A673 (cell line): Measurements from ENCODE around the gene STEAP3. TPM values are rescaled to one million over a fixed set of nuclear protein-coding genes. Genes with fewer than 3 reads are reported as not detected.

Source experiments
- BruUV-seq: library from RNA; stranded (reverse); fragments of 400-500 nt; replicated peaks from 2 replicates; lab custom pipeline; 2021; lab: Mats Ljungman, UMichigan
- CTCF ChIA-PET: fragments of 300-600 bp; sonication (Branson Sonifier 250); formaldehyde crosslinking; loops from one replicate; lab custom pipeline; 2022; ENCODE audit warnings: antibody characterized with exemption; lab: Charles Lee
- POLR2A ChIA-PET: fragments of 300-600 bp; sonication (Branson Sonifier 250); formaldehyde crosslinking; loops from one replicate; lab custom pipeline; 2022; ENCODE audit warnings: antibody characterized with exemption; ENCODE audit not compliant: low non-redundant PET; lab: Charles Lee
- DNase-seq: peaks from one replicate; pipeline ENCODE4 v3.0.0-alpha.2; 2015; ENCODE audit warnings: low spot score
- H3K27ac ChIP-seq: fragments of 200-600 bp; sonication (generic); 2 replicates; pipeline ENCODE4 v1.5.1; 2016; ENCODE audit warnings: mixed run types, low read depth, mild to moderate bottlenecking, mixed read lengths, antibody characterized with exemption, low read length; ENCODE audit not compliant: poor library complexity, severe bottlenecking
- H3K27me3 ChIP-seq: fragments of 200-600 bp; sonication (generic); replicated peaks from 2 replicates; pipeline ENCODE4 v1.6.1; 2017; ENCODE audit warnings: mixed run types, low read depth, mild to moderate bottlenecking, mixed read lengths, antibody characterized with exemption, low read length; ENCODE audit not compliant: insufficient read depth, poor library complexity
- H3K36me3 ChIP-seq: fragments of 200-600 bp; sonication (generic); 2 replicates; pipeline ENCODE4 v1.6.1; 2016; ENCODE audit warnings: mixed run types, mild to moderate bottlenecking, mixed read lengths, antibody characterized with exemption, low read length; ENCODE audit not compliant: insufficient read depth, poor library complexity, severe bottlenecking
- H3K4me1 ChIP-seq: fragments of 200-600 bp; sonication (generic); 2 replicates; pipeline ENCODE4 v1.6.1; 2017; ENCODE audit warnings: mixed run types, mild to moderate bottlenecking, mixed read lengths, antibody characterized with exemption, low read length; ENCODE audit not compliant: insufficient read depth, poor library complexity, severe bottlenecking
- H3K4me3 ChIP-seq: fragments of 200-600 bp; sonication (generic); 2 replicates; pipeline ENCODE4 v1.5.1; 2016; ENCODE audit warnings: low read depth, mixed run types, mild to moderate bottlenecking, mixed read lengths, low read length; ENCODE audit not compliant: poor library complexity, severe bottlenecking
- H3K9me3 ChIP-seq: fragments of 200-600 bp; sonication (generic); 2 replicates; pipeline ENCODE4 v1.6.1; 2016; ENCODE audit warnings: mixed run types, low read depth, mild to moderate bottlenecking, mixed read lengths, antibody characterized with exemption, low read length; ENCODE audit not compliant: poor library complexity, severe bottlenecking
- EZH2 ChIP-seq: fragments of 200-600 bp; sonication (generic); IDR thresholded peaks from 2 replicates; pipeline ENCODE4 v1.6.1; 2017; ENCODE audit warnings: borderline replicate concordance, low read depth, mild to moderate bottlenecking, mixed read lengths, antibody characterized with exemption, low read length; ENCODE audit not compliant: poor library complexity, severe bottlenecking
- intact Hi-C: fragments of 100-400 bp; cut with micrococcal nuclease; formaldehyde crosslinking; loops from one replicate; pipeline ENCODE4 v1.10.0; 2022; ENCODE audit not compliant: unreplicated experiment
- total RNA-seq: library from RNA; stranded (reverse); gene quantifications from 2 replicates; pipeline ENCODE4 v1.2.3, GENCODE V29; 2021
- TF ChIP-seq, protein P1 (sequence below): fragments of 300-800, 200-600 bp; sonication (generic); conservative IDR thresholded peaks from 2 replicates; pipeline ENCODE4 v1.5.1; 2017; ENCODE audit warnings: low read depth, mild to moderate bottlenecking, antibody characterized with exemption, low read length, moderate library complexity, mixed read lengths

Gene STEAP3
- total RNA-seq, 1 experiment from 2014 or later, result 20.3 TPM

DNA sequence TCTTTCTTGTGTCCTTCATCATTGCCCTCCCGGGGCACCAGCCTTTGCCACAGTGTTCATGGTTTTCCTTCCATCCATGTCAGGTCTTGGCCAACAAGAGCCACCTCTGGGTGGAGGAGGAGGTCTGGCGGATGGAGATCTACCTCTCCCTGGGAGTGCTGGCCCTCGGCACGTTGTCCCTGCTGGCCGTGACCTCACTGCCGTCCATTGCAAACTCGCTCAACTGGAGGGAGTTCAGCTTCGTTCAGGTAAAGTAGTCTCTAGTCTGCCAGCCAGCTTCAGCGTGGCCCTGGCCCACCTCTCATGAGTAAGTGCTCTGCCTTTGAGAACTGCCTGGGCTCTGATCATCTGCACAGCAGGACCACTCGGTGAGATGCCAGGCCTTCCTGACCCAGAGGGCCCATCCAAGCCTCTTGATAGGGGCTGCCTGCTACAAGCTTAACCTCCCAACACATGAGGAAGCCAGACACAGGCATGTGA is 31.0 kb downstream of the STEAP3 start:
- Histone ChIP-seq H3K4me1 (peaks cover 10% of the 10 kb centered on the region), H3K27me3 (no peaks in the 10 kb centered on the region), H3K4me3 (no peak overlapping the region), H3K9me3 (no peaks in the 10 kb centered on the region), H3K27ac (no peak overlapping the region), H3K36me3 (no peaks in the 10 kb centered on the region)
- DNase-seq, result no peak
- TF ChIP-seq, protein P1, sequence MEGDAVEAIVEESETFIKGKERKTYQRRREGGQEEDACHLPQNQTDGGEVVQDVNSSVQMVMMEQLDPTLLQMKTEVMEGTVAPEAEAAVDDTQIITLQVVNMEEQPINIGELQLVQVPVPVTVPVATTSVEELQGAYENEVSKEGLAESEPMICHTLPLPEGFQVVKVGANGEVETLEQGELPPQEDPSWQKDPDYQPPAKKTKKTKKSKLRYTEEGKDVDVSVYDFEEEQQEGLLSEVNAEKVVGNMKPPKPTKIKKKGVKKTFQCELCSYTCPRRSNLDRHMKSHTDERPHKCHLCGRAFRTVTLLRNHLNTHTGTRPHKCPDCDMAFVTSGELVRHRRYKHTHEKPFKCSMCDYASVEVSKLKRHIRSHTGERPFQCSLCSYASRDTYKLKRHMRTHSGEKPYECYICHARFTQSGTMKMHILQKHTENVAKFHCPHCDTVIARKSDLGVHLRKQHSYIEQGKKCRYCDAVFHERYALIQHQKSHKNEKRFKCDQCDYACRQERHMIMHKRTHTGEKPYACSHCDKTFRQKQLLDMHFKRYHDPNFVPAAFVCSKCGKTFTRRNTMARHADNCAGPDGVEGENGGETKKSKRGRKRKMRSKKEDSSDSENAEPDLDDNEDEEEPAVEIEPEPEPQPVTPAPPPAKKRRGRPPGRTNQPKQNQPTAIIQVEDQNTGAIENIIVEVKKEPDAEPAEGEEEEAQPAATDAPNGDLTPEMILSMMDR, result no peak
- TF ChIP-seq EZH2, result no peak
- POLR2A ChIA-PET, result no interaction called here
- intact Hi-C loops, result no loop called here
- CTCF ChIA-PET, result no interaction called here
- BruUV-seq, result no TSS peak

DNA sequence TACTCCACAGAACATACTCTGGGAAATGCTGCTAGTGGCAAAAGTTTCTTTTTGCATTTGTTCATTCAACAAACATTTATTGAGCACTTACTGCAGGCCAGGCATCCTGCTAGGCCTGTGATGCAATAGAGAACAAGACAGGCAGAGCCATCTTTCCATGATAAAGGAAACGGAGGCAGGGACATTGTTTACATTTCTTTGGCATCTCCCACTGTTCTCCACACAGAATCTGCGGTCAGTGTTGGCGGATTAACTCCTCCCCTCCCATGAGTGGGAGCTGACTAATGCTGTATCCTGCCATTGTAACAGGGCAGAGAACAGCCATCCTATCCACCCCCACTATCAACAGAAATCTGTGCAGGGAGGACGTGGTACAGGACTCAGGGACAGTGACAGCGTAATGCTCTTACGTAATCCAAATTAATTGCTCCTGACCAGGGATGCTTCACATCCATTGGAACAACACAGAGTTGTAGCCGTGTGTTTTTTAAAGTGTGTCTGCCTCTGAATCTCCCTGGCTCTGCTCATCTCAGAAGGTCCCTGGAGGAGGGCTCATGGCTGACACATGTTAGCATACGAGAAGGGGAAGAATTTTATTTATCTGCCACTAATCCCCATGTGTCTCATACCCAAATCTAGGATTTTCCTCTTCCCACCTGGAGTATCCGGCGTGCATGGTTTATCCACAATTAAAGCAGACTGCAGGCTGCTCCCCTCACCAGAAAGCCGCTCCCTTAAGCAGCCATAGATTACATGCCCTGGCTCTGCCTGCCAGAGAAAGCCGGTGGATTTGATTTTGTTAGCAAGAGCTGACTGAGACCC is 32.3 kb downstream of the STEAP3 start:
- Histone ChIP-seq H3K36me3 (no peaks in the 10 kb centered on the region), H3K4me3 (no peak overlapping the region), H3K27me3 (no peaks in the 10 kb centered on the region), H3K27ac (no peak overlapping the region), H3K9me3 (no peaks in the 10 kb centered on the region), H3K4me1 (peaks cover 6% of the 10 kb centered on the region)
- intact Hi-C loops, result no loop called here
- ChIA-PET CTCF (no interaction called here), POLR2A (no interaction called here)
- BruUV-seq, result no TSS peak
- TF ChIP-seq, protein P1, result no peak
- no peak for TF ChIP-seq EZH2
- DNase-seq, result peak; percentile 75

DNA sequence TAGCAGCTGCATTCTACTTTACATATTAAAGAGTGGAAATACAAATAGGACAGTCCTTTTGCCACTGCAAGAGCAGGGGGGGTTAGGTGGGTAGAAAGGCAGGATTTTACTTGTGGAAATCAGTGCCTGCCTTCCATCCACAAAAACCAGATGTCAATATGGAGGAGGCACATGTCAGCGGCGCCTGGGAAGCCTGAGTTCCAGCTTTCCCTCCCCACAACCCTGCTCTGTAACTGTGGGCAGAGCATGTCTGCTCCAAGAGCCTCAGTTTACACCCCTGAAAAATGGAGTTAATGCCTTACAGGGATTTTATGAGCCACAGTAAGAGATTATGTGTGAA is 32.9 kb downstream of the STEAP3 start:
- TF ChIP-seq, protein P1, result no peak
- no peak for TF ChIP-seq EZH2
- Histone ChIP-seq H3K9me3 (no peaks in the 10 kb centered on the region), H3K36me3 (no peaks in the 10 kb centered on the region), H3K4me1 (peaks cover 6% of the 10 kb centered on the region), H3K27ac (no peak overlapping the region), H3K27me3 (no peaks in the 10 kb centered on the region), H3K4me3 (no peak overlapping the region)
- no peak for DNase-seq
- POLR2A ChIA-PET, result no interaction called here
- intact Hi-C loops, result no loop called here
- CTCF ChIA-PET, result no interaction called here
- no TSS peak for BruUV-seq
